Upper lobe of left lung (tissue), 4 donors: Measurements from ENCODE around the gene CNTN6.

Experiments
- CTCF ChIP-seq, 6 experiments: fragments of 450-650 bp in 4 of 6; fragments of 200-600 bp in 2 of 6; sonication (generic) in 2 of 6; IDR thresholded peaks; one replicate each; pipeline ENCODE4 v1.5.1; 2016 to 2019; ENCODE audit warnings: antibody characterized with exemption in 6 of 6
- EP300 ChIP-seq, 4 donors: sonication (generic); formaldehyde crosslinking; IDR thresholded peaks; one replicate each; pipeline ENCODE4 v1.5.1; 2017; ENCODE audit warnings: antibody characterized with exemption in 4 of 4, control low read depth in 2 of 4
- POLR2A ChIP-seq, 4 donors: fragments of 450-650 bp; IDR thresholded peaks; one replicate each; pipeline ENCODE4 v1.5.1; 2016 to 2017; ENCODE audit warnings: antibody characterized with exemption in 4 of 4, mild to moderate bottlenecking in 2 of 4

GRCh38 chr3:1350885-1351284 is 258.1 kb downstream of the CNTN6 start:
- TF ChIP-seq CTCF (IDR thresholded peaks at IDR 0.05) (no peak), POLR2A (IDR thresholded peaks at IDR 0.05) (no peak), EP300 (IDR thresholded peaks at IDR 0.05) (no peak)
